Adipocyte (in vitro differentiated cells): Measurements from ENCODE around the gene NCKAP5.

Experiments used
- DNase-seq: peaks from one replicate; pipeline ENCODE4 v3.0.0-alpha.2; 2015; ENCODE audit warnings: low read depth
- H3K27me3 ChIP-seq: replicated peaks from 2 replicates; pipeline ENCODE4 v1.7.0; 2013; ENCODE audit warnings: mild to moderate bottlenecking, low read length, moderate library complexity; ENCODE audit not compliant: control insufficient read depth, insufficient read depth
- H3K36me3 ChIP-seq: 2 replicates; pipeline ENCODE4 v1.7.0; 2013; ENCODE audit warnings: low read length, mild to moderate bottlenecking, moderate library complexity; ENCODE audit not compliant: control insufficient read depth, insufficient read depth, severe bottlenecking
- H3K4me1 ChIP-seq: 2 replicates; pipeline ENCODE4 v1.7.0; 2013; ENCODE audit warnings: mild to moderate bottlenecking, low read length, moderate library complexity; ENCODE audit not compliant: control insufficient read depth, insufficient read depth
- H3K4me3 ChIP-seq: 2 replicates; pipeline ENCODE4 v1.7.0; 2013; ENCODE audit warnings: mild to moderate bottlenecking, low read length, moderate library complexity
- H3K9ac ChIP-seq: 2 replicates; pipeline ENCODE4 v1.7.0; 2013; ENCODE audit warnings: mild to moderate bottlenecking, low read length, moderate library complexity
- H3K9me3 ChIP-seq: 2 replicates; pipeline ENCODE4 v1.7.0; 2013; ENCODE audit warnings: mild to moderate bottlenecking, low read length, moderate library complexity; ENCODE audit not compliant: control insufficient read depth

Gene NCKAP5

DNA sequence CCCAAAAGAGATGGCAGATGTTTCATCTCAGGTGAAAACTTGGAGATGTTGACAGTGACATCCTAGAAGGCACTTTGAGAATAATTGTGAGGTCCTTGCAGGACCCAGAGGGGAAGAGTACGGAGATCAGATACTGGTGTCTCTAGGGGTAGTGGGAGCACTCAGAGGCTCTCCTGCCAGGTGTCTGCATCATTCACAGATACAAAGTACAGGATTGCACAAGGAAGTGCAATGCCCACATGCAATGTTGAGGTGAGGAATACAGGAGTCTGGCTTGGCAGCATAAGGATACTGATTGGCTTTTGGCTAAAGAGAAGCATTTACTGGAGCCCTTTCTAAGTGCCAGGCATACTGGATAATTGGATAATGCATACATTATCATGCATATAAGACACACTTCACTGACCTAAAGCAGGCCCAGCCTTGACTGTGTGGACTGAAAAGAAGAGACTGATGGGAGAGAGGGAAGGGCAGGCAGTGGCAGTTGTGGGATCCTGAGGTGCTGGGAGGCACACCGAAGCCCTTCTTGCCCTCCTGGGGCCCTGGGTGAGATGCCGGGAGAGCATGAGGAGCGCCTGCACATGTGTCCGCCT is 31.0 kb upstream of the NCKAP5 start:
- Histone ChIP-seq H3K4me1 (peaks cover 8% of the 10 kb centered on the region), H3K36me3 (no peaks in the 10 kb centered on the region)

DNA sequence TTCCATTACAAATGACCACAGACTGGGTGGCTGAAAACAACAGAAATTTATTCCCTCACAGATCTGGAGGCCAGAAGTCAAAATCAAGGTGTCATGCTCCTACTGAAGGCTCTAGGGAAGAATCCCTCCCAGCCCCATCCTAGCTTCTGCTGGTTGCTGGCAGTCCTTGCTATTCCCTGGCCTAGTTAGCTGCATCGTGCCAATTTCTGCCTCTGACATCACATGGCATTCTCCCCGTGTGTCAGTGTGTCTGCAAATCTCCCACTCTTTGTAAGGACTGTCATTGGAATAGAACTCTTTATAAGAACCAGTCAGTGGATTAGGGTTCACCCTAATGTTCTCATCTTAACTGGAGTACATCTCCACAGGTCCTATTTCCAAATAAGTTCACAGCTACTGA is 30.5 kb upstream of the NCKAP5 start:
- no peak overlapping the region for H3K9ac ChIP-seq
- H3K9me3 ChIP-seq, result no peaks in the 10 kb centered on the region
- H3K4me1 ChIP-seq, result peaks cover 8% of the 10 kb centered on the region
- H3K36me3 ChIP-seq, result no peaks in the 10 kb centered on the region
- H3K4me3 ChIP-seq, result no peak overlapping the region
- no peak for DNase-seq
- peaks cover 5% of the 10 kb centered on the region for H3K27me3 ChIP-seq

More for the DNA sequence above, 31.0 kb upstream of the NCKAP5 start:
- Histone ChIP-seq H3K9me3 (no peaks in the 10 kb centered on the region), H3K9ac (no peak overlapping the region), H3K4me3 (no peak overlapping the region), H3K27me3 (peaks cover 5% of the 10 kb centered on the region)
- no peak for DNase-seq

DNA sequence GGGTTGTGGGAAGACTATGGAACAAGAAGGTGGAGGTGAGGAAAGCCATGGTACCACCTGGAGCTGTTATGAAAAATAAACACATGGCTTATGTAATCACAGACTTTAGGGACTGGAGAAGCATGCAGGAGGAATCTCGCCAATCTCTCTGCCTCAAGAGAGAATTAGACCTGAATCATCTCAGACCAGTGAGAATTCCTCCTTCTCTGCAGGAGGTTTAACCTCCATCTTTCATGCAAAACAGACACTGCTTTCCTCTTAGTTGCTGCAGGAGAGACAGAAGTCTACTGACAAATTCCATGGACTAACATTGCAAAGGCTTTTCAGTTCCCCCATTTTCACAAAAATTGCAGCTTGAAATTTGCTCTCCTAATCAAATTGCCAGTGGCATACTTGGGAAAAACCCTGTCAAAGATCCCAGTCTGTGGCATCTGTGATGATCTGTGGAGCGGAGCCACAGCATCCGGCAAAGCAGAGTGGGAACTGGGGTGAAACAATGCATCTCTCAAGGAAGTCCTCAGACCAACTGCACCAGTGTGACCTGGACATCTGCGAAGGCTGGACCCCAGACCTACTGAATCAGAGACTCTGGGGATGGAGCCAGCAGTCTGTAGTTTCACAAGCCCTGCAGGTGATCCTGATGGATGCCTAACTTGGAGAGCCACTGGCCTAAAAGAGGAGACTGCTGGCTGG is 28.6 kb upstream of the NCKAP5 start:
- Histone ChIP-seq H3K9me3 (no peaks in the 10 kb centered on the region), H3K9ac (no peak overlapping the region), H3K27me3 (peaks cover 5% of the 10 kb centered on the region), H3K4me3 (no peak overlapping the region), H3K36me3 (no peaks in the 10 kb centered on the region), H3K4me1 (no peaks in the 10 kb centered on the region)
- no peak for DNase-seq

DNA sequence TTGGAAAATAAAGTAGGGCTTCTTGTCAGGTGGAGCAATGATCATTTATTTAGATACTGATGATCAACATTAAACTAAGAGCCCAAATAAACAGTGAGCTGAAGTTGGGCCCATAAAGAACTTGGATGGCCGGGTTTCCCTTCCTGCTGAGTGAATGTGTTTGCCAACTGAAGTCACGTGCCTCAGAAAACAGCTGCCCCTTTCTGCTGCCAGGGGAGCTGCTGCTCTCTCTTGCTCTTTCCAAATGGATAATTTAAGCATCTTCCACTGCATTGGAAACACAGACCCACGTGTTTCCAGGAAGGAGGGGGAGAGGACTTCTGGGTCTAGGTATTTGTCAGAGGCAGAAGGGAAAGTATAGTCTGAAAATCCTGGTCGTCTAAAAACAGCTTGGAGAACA is 22.9 kb upstream of the NCKAP5 start:
- Histone ChIP-seq H3K27me3 (no peaks in the 10 kb centered on the region), H3K4me3 (no peak overlapping the region), H3K4me1 (peaks cover 13% of the 10 kb centered on the region), H3K9ac (no peak overlapping the region), H3K36me3 (no peaks in the 10 kb centered on the region), H3K9me3 (no peaks in the 10 kb centered on the region)
- no peak for DNase-seq

DNA sequence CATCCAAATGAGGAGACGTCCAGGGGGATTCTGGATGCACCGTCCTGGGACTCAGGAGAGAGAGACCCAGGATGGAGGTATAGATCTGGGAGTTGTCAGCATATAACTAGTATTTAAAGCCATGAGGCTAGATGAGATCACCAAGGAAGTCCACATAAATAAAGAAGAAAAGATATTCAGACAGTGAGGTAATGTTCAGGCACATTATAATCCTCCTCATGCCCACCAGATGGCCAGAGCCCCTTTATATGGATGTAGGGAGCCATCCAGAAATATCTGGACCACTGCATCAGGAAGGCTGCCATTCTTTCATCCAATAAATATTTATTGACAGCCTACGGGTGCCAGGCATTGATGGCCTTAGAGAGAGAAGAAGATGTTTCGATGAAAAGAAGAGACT is 21.2 kb upstream of the NCKAP5 start:
- Histone ChIP-seq H3K36me3 (no peaks in the 10 kb centered on the region), H3K27me3 (no peaks in the 10 kb centered on the region), H3K9ac (no peak overlapping the region), H3K4me3 (no peak overlapping the region), H3K4me1 (peaks cover 13% of the 10 kb centered on the region), H3K9me3 (no peaks in the 10 kb centered on the region)
- DNase-seq, result no peak

DNA sequence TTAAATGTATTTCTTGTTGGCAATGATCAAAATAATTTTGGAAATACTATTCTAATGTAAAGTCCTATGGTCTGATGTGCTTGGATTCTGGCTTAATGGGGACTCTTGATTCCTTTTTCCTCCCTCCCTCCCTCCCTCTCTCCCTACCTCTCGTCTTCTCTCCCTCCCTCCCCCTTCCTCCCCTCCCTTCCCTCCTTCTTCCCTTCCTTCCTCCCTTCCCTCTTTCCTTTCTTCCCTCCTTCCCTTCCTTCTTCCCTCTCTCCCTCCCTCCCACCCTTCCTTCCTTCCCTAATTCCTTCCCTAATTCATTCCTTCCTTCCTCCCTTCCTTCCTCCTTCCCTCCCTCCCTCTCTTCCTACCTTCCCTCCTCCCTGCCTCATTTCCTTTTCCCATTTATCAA is 19.9 kb upstream of the NCKAP5 start:
- Histone ChIP-seq H3K9ac (no peak overlapping the region), H3K36me3 (no peaks in the 10 kb centered on the region), H3K4me1 (peaks cover 13% of the 10 kb centered on the region), H3K4me3 (no peak overlapping the region), H3K9me3 (no peaks in the 10 kb centered on the region), H3K27me3 (no peaks in the 10 kb centered on the region)
- no peak for DNase-seq

DNA sequence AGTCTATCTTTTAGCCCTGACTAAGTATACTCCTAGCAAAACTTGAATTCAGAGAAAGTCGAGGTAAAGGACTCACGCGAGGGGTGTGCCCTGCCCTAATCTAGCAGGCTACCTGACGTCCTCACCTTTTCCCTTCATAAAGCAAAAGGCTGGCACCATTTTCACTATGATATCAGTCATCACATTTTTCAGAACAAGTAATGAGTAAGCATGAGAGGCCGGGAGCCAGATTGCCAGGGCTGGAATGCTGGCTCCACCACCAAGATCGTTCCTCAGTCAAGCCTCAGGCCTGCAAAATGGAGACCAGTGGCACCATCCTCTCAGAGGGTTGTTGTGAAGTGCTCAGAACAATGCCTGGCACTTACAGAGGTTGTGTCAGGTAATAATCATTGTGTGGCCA is 18.7 kb upstream of the NCKAP5 start:
- Histone ChIP-seq H3K4me3 (no peak overlapping the region), H3K9ac (no peak overlapping the region), H3K27me3 (no peaks in the 10 kb centered on the region), H3K4me1 (peaks cover 13% of the 10 kb centered on the region), H3K36me3 (no peaks in the 10 kb centered on the region), H3K9me3 (no peaks in the 10 kb centered on the region)
- DNase-seq, result peak; percentile 22

DNA sequence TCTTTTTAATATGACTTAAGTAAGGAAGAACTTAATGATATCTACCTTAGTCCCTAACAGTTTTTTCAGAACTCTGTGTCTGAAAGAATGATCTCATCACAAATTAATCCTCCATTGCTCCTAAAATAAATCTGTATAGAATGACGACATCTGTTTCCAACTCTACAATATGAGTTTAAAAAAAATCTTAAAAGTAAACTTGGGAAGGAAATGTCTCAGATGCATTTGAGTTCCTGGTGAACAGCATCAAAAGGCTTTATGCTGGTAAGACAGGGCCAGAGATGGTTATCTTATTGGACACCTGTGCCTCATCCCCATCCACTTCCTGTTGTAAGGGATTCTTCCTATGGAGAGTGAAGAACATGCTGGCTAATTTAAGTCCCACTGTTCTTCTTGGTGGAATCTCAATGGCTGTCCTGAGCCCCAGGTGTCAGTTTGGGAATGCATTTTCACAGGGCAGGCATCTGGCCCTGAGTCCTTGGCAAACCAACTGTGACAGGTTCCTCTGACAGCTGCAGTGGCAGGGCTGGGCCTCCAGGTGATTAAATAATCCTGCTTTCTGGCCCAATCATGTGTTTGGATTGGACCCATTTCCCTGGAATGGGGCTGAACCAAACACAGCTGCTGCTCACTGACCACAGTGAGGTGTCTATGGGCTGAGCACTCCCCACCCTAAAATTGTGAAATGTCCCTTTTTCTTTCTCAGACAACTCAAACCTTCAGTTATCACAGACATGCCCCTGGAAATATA is 12.9 kb upstream of the NCKAP5 start:
- no peak overlapping the region for H3K9ac ChIP-seq
- H3K4me3 ChIP-seq, result no peak overlapping the region

DNA sequence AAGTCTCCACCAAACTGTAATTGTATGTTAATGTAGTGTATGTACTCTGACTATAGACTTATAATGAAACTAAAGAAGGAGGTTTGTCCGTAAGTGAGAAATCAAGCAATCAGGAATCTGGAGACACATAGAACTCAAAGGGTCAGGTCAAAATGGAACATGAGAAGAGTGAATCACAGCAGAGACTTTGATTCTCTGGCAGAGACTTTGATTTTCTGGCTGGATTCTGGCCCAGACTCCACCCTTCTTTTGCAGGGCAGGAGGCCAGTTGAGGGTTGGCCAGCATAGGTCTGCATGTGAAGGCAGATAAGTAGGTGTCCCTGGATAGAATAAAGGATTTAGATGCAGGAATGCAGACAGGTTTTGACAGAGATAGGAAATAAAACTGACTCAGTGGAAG is 11.0 kb upstream of the NCKAP5 start:
- Histone ChIP-seq H3K9ac (no peak overlapping the region), H3K4me1 (peaks cover 4% of the 10 kb centered on the region), H3K9me3 (no peaks in the 10 kb centered on the region), H3K4me3 (peak overlapping the region; percentile 54), H3K27me3 (no peaks in the 10 kb centered on the region), H3K36me3 (no peaks in the 10 kb centered on the region)
- peak; percentile 61 for DNase-seq

More for the DNA sequence above, 12.9 kb upstream of the NCKAP5 start:
- Histone ChIP-seq H3K36me3 (no peaks in the 10 kb centered on the region), H3K9me3 (no peaks in the 10 kb centered on the region), H3K4me1 (peaks cover 4% of the 10 kb centered on the region), H3K27me3 (no peaks in the 10 kb centered on the region)
- peak; percentile 26 for DNase-seq

DNA sequence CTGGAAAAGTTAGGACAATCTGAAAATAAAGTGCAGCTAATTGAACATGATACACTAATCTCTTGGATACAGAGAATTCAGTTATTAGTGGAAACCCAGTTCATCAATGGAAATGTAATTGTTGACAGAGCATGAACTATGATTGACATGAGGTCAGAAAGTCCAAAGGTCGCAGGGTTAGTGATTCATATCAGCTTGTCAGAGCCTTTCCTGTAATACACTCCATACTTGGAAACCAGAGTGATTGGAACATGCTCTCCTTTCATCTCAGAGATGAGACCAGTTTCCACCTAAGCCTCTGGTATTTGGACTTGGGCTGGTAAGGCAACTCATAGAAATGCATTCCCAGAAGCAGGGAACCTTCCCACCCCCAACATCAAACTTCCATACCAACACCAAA is 8.5 kb upstream of the NCKAP5 start:
- peaks cover 4% of the 10 kb centered on the region for H3K27me3 ChIP-seq
- H3K36me3 ChIP-seq, result no peaks in the 10 kb centered on the region
- peaks cover 4% of the 10 kb centered on the region for H3K4me1 ChIP-seq
- DNase-seq, result no peak
- H3K9me3 ChIP-seq, result no peaks in the 10 kb centered on the region
- no peak overlapping the region for H3K9ac ChIP-seq
- H3K4me3 ChIP-seq, result no peak overlapping the region

DNA sequence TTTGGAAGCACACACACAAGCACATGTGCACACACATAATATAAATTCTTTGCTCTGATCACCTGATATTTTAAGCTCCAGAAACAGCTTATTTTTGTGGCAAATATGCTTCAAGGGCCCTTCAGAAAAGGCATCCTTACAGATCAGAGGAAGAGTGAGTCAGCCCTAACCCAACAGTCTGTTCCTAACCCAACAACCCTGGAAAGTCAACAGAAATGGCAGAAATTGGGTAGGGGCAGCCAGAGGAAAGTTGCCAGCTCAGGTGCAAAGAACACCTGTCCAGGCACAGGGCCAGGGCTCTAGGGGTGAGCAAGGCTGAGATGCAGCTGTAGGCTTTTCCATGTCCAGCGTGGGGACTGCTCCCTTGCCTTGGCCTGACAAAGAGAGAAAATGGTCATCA is 6.4 kb upstream of the NCKAP5 start:
- no peak overlapping the region for H3K9ac ChIP-seq
- no peaks in the 10 kb centered on the region for H3K36me3 ChIP-seq
- no peaks in the 10 kb centered on the region for H3K9me3 ChIP-seq
- H3K27me3 ChIP-seq, result peaks cover 4% of the 10 kb centered on the region
- DNase-seq, result no peak
- H3K4me1 ChIP-seq, result peaks cover 4% of the 10 kb centered on the region
- H3K4me3 ChIP-seq, result no peak overlapping the region
